Islet precursor cell (in vitro differentiated cells): ENCODE results near the gene JAM3.
A peak's percentile ranks its signal among the peaks of the same experiment; 100 is the strongest.

Experiments
- DNase-seq: peaks from one replicate; pipeline ENCODE4 v3.0.0-alpha.2; 2018

JAM3 gene

GRCh38 chr11:134068829-134069425 lies at the start of gene JAM3:
JAM3 (plus strand) TSS chr11:134069072; CDS start chr11:134069084, 12 bp downstream.
- DNase-seq, result peak; percentile 98

GRCh38 chr11:134019500-134019899 lies 49.4 kb upstream of the JAM3 start:
- no peak for DNase-seq

- no peak for DNase-seq
Measured at GRCh38 chr11:134020598-134020997, 48.3 kb upstream of the JAM3 start.

- no peak for DNase-seq
Measured at GRCh38 chr11:134021326-134021725, 47.5 kb upstream of the JAM3 start.

- no peak for DNase-seq
Measured at GRCh38 chr11:134022748-134023147, 46.1 kb upstream of the JAM3 start.

GRCh38 chr11:134024420-134025081 lies 44.3 kb upstream of the JAM3 start:
- DNase-seq, result peak; percentile 85

GRCh38 chr11:134025082-134025429 lies 43.8 kb upstream of the JAM3 start:
- no peak for DNase-seq

- DNase-seq, result peak; percentile 84
Measured at GRCh38 chr11:134026655-134027343, 42.1 kb upstream of the JAM3 start.

- no peak for DNase-seq
Measured at GRCh38 chr11:134027671-134028070, 41.2 kb upstream of the JAM3 start.

GRCh38 chr11:134028368-134028920 lies 40.4 kb upstream of the JAM3 start:
- DNase-seq, result no peak

GRCh38 chr11:134030853-134031252 lies 38.0 kb upstream of the JAM3 start:
- no peak for DNase-seq

GRCh38 chr11:134032043-134032442 lies 36.8 kb upstream of the JAM3 start:
- DNase-seq, result no peak

GRCh38 chr11:134032501-134033091 lies 36.3 kb upstream of the JAM3 start:
- DNase-seq, result no peak

GRCh38 chr11:134033276-134033675 lies 35.6 kb upstream of the JAM3 start:
- DNase-seq, result no peak

- DNase-seq, result peak; percentile 97
Measured at GRCh38 chr11:134033696-134034491, 35.0 kb upstream of the JAM3 start.

- DNase-seq, result no peak
Measured at GRCh38 chr11:134034496-134035381, 34.1 kb upstream of the JAM3 start.

- DNase-seq, result peak; percentile 63
Measured at GRCh38 chr11:134036492-134037045, 32.3 kb upstream of the JAM3 start.

GRCh38 chr11:134037046-134037908 lies 31.6 kb upstream of the JAM3 start:
- peak; percentile 89 for DNase-seq

- peak; percentile 70 for DNase-seq
Measured at GRCh38 chr11:134038897-134039470, 29.9 kb upstream of the JAM3 start.
